ENCODE data around the gene SNTG2.
A peak's percentile ranks its signal among the peaks of the same experiment; 100 is the strongest.

The SNTG2 gene

DNA sequence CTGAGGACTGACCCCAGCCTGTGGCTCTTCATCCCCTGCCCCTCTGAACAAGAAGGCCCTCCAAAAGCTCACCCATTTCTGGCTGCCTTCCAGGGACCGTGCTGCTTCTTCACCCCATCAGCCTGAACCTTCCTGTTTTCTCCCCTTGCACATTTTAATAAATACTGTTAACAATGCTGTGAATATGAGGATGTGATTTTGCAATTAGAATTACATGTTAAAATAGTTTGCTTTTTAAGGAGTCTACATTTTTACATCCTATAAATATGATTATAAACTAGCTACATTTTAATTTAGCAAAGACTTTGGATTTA lies 4.0 kb downstream of the SNTG2 start:
- DNase-seq, result no peak

- no peak for DNase-seq
These were observed 5.4 kb downstream of the SNTG2 start for GRCh38 chr2:955829-956731.

DNA sequence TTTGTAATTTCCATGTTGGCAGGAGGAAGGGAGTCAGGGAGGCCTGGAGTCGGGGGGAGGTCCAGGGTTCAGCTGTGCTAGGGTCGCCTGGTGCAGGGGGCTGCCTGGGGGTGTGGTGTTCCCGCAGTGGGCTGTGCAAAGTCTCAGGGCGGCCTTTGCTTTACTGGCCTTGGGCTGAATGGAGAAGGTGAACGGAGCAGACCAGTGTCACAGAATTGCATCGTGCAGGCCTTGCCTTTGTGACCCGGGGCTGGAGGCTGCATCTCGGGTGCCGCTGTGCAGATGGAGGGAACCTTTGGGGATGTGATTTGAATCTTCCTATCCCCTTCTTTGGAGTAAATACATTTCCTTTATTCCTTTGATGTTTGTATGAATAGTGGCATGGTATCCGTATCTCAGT lies 8.8 kb downstream of the SNTG2 start:
- DNase-seq, result no peak

DNA sequence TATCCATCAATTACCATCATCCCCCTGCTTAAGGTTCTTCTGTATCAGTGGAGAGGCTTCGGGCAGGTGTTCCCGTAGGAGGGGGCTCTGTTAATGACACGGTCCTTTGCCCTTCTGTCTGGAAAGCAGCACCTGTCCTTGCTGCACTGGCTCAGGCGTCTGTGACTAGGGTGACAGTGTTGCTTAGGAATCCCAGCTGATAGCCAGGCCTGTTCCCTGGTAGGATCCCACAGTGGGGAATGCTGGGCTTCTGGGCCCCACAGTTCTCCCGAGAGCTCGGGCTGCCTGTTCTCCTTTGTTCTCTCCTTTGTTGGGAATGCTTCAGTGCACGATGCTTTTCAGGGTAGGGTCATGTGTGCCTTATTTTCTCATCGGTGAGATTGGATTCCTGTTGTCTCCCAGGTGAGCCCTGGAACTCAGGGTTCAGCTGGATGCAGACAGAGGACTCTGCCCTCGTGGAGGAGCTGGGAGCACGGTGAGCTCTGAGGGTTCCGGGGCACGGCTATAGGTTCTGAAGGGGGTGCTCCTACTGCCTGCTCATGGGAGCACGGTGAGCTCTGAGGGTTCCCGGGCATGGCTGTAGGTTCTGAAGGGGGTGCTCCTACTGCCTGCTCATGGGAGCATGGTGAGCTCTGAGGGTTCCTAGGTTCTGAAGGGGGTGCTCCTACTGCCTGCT lies 9.6 kb downstream of the SNTG2 start:
- DNase-seq, result peak; percentile 88

GRCh38 chr2:961786-962185 lies 11.1 kb downstream of the SNTG2 start:
- no peak for DNase-seq

GRCh38 chr2:963876-964275 lies 13.2 kb downstream of the SNTG2 start:
- DNase-seq, result peak; percentile 47

DNA sequence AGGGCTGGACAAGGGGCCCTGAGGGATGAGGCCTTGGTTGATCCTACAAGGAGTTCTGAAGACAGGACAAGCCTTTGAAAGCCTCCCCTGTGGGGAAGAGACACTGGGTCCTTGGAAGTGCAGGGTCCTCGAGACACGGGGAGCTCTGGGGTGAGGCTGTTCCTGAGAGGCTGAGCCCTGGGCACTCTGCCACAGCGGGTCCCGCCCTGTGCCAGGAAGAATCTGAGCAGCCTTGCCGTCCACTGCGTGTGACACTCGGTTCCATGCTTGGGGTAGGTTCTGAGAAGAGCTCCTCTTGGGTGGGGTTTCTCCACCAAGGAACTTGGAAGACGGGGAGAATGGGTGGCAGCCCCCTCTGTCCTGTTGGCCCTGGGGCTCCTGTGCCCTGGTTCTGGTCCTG lies 13.9 kb downstream of the SNTG2 start:
- DNase-seq, result no peak

- no peak for DNase-seq
These were observed 15.0 kb downstream of the SNTG2 start for GRCh38 chr2:965640-966147.

- DNase-seq, result no peak
These were observed 22.5 kb downstream of the SNTG2 start for GRCh38 chr2:973129-973528.

DNA sequence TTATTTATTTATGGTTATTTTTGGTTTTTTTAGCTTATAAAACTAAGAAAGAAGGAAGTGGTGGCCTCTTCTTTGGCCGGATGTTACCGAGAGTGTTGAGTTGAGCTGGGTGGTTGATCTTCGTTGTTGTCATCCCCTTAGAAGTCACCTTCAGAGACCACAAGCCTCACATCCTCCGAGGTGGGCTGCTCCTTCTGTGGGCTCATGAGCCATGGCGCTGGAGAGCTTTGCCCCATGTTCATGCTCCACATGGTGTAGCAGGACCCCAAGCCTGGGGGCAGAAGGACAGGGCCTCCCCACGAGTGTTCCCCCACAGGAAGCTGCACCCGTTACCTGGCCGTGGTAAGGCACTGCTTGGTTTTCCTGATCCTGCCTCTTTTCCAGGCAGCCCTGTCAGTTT lies 23.4 kb downstream of the SNTG2 start:
- DNase-seq, result no peak

GRCh38 chr2:974502-974901 lies 23.9 kb downstream of the SNTG2 start:
- DNase-seq, result no peak

- no peak for DNase-seq
These were observed 24.4 kb downstream of the SNTG2 start for GRCh38 chr2:975095-975494.

DNA sequence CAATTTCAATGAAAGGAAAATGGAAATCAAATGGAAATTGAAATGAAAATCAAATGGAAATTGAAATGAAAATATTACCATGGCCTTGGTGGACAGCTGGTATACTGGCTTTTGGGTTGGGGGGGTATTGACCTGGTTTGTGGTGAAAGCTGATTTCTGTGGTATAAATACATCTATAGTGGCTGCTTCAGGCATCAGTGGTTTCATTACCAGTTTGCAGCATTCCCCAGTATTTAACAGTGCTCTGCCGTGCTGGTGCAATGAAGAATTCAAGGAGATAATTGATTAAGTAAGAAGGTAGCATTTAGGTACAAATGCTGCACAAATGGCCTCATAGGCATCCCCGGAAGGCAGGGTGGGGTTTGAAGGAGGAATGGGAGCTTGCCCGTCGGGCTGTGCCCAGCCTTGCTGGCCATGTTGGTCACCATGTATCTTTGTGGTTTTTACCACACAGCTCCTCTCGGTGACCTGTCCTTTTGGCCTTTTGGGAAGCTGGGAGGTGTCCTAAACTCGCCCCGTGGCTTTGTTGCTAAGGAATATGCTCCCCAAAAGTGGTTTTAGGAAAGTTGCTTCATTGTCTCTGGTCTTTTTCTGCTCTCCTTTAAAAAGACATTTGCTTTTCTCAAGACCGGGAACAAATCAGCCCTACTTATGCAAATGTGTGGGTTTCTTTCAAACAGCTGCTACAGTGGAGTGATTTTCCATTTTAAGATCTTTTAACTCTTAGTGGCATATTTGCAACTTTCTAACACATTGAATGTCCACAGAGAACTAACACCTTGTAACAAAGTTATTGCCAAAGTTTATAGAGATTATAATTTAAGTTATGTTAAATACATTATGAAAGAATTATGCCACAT lies 28.6 kb downstream of the SNTG2 start:
- DNase-seq, result no peak

GRCh38 chr2:980176-980575 lies 29.5 kb downstream of the SNTG2 start:
- peak; percentile 54 for DNase-seq

DNA sequence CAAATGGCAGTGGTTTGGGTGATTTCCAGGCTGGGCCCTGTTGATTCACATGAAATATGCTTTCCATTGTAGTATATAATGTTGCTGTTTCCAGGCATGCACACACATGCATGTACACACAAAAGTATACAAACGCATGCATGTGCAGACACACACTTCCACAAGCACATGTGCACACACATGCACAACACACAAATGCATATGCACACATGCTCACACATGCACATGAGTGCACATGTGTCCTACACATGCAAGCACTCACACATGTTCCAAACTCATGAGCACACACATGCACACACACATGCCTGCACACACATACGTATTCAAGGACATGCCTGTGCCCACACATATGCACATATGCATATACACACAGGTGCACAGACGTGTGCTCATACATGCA lies 30.6 kb downstream of the SNTG2 start:
- no peak for DNase-seq

GRCh38 chr2:981759-982158 lies 31.1 kb downstream of the SNTG2 start:
- no peak for DNase-seq

GRCh38 chr2:985317-985898 lies 34.8 kb downstream of the SNTG2 start:
- no peak for DNase-seq

- DNase-seq, result no peak
These were observed 37.1 kb downstream of the SNTG2 start for GRCh38 chr2:987789-988188.

DNA sequence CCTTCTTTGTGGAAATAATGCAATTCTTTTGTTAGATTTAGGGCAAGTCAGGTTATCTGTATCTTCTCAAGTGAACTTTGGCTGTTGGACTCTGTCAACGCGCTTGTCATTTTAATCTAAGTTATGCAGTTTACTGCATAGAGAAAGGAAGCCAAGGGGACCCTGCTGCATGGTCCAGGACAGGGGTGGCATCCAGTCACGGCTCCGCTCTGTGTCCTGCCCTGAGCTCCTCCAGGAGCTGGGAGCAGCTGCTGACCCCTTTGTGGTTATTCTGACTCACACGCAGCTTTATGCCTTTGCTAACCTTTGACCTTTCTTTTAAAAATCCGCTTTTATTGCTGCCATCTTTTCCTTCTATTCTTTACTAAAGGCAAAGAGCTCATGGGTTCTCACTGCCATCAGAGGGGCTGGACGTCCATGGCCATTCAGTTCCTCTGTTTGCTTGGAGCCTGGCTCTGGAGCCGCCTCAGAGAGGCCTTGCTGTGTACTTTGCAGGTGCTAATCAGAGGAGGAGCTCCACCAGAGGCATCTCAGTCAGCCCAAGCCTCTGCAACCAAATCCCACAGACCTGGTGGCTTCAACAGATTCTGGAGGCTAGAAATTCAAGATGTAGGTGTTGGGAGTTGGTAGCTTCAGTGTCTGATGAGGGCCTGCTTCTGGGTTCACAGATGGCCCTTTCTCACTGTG lies 39.3 kb downstream of the SNTG2 start:
- DNase-seq, result no peak

- DNase-seq, result no peak
These were observed 40.3 kb downstream of the SNTG2 start for GRCh38 chr2:990970-991369.

- DNase-seq, result no peak
These were observed 51.7 kb downstream of the SNTG2 start for GRCh38 chr2:1002350-1002749.

GRCh38 chr2:1004398-1004797 lies 53.7 kb downstream of the SNTG2 start:
- DNase-seq, result no peak

All from NCI-H510A treated with DMSO at 0.1 percent for 48 hours (cell line).